ENCODE measurements around the gene RUNX3.

RUNX3 gene

GRCh38 chr1:24866211-24867083, 63.6 kb downstream of the RUNX3 start:
- in situ Hi-C loops (cut with MboI; ENCODE audit: low sequenced_read_pairs): no loop called here

GRCh38 chr1:24865587-24865986, 64.5 kb downstream of the RUNX3 start:
- in situ Hi-C loops (cut with MboI; ENCODE audit: low sequenced_read_pairs): no loop called here

GRCh38 chr1:24865168-24865567, 64.9 kb downstream of the RUNX3 start:
- in situ Hi-C loops (cut with MboI; ENCODE audit: low sequenced_read_pairs): no loop called here

- in situ Hi-C loops (cut with MboI; ENCODE audit: low sequenced_read_pairs): no loop called here
Measured at GRCh38 chr1:24864370-24864777, 65.7 kb downstream of the RUNX3 start.

- in situ Hi-C loops (cut with MboI; ENCODE audit: low sequenced_read_pairs): no loop called here
Measured at GRCh38 chr1:24862775-24863483, 67.1 kb downstream of the RUNX3 start.

GRCh38 chr1:24861821-24862727, 68.0 kb downstream of the RUNX3 start:
- in situ Hi-C loops (cut with MboI; ENCODE audit: low sequenced_read_pairs): no loop called here

GRCh38 chr1:24860841-24861240, 69.2 kb downstream of the RUNX3 start:
- in situ Hi-C loops (cut with MboI; ENCODE audit: low sequenced_read_pairs): no loop called here

- in situ Hi-C loops (cut with MboI; ENCODE audit: low sequenced_read_pairs): no loop called here
Measured at GRCh38 chr1:24859063-24860010, 70.7 kb downstream of the RUNX3 start.

GRCh38 chr1:24858277-24858676, 71.8 kb downstream of the RUNX3 start:
- in situ Hi-C loops (cut with MboI; ENCODE audit: low sequenced_read_pairs): no loop called here

GRCh38 chr1:24857507-24858133, 72.5 kb downstream of the RUNX3 start:
- in situ Hi-C loops (cut with MboI; ENCODE audit: low sequenced_read_pairs): no loop called here

- in situ Hi-C loops (cut with MboI; ENCODE audit: low sequenced_read_pairs): no loop called here
Measured at GRCh38 chr1:24856787-24857506, 73.1 kb downstream of the RUNX3 start.

- in situ Hi-C loops (cut with MboI; ENCODE audit: low sequenced_read_pairs): no loop called here
Measured at GRCh38 chr1:24855474-24855873, 74.6 kb downstream of the RUNX3 start.

- in situ Hi-C loops (cut with MboI; ENCODE audit: low sequenced_read_pairs): no loop called here
Measured at GRCh38 chr1:24853649-24854048, 76.4 kb downstream of the RUNX3 start.

GRCh38 chr1:24850328-24850920, 79.7 kb downstream of the RUNX3 start:
- in situ Hi-C loops (cut with MboI; ENCODE audit: low sequenced_read_pairs): no loop called here

- in situ Hi-C loops (cut with MboI; ENCODE audit: low sequenced_read_pairs): no loop called here
Measured at GRCh38 chr1:24849672-24850295, 80.3 kb downstream of the RUNX3 start.

Data from hTERT RPE-1 (cell line).